ENCODE results near the gene ACTR1B. TPM values are rescaled to one million over a fixed set of nuclear protein-coding genes. Genes with fewer than 3 reads are reported as not detected.
A peak's percentile ranks its signal among the peaks of the same experiment; 100 is the strongest.

ACTR1B gene
- total RNA-seq, 1 experiment from 2014 or later: 33.8 TPM

DNA sequence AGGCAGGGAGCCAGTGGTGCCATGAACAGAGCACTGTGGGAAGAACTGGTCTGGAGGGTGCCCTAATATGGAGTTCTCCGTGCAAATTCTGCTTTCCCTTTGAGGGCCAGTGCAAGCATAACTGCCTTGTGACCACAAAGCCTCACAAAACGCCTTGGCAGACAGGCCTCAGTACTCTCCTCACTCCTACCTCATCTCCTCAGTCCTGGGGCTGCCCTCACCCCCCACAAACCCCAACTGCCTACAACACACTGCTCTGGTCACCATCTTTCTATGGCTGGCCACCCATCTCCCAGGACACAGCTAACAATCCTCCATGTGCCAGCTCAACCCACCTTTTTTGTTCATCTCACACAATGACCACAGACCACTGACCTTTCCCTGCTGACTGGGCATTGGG is 9.1 kb downstream of the ACTR1B start:
- no peak overlapping the region for H2BK5ac ChIP-seq (ENCODE audit: insufficient read length, low read length)
- H4K8ac ChIP-seq (replicated peaks; ENCODE audit: insufficient read length, low read depth, low read length): no peak overlapping the region
- H2BK15ac ChIP-seq (ENCODE audit: low read depth, low read length): no peak overlapping the region
- H3K14ac ChIP-seq (ENCODE audit: insufficient read depth, low read length): no peak overlapping the region
- H3K4me1 ChIP-seq (ENCODE audit: insufficient read depth, low read length): no peaks in the 10 kb centered on the region
- no peak for DNase-seq
- H3K18ac ChIP-seq (ENCODE audit: insufficient read length, low read depth, low read length): no peak overlapping the region
- Mint-ChIP-seq H3K36me3 (ENCODE audit: insufficient read depth in 1 of 3, low read depth in 3 of 3) (peaks cover 38 to 56% (median 53%) of the 10 kb centered on the region in 3 experiments), H3K9me3 (peaks cover 3 to 8% of the 10 kb centered on the region in 2 experiments; a peak in 4 of 5 replicates), H3K27me3 (ENCODE audit: low read depth) (peaks cover 1% of the 10 kb centered on the region; the same call in 1 of the 2 replicates), H3K27ac (peak overlapping the region in 2 of 3 experiments; percentile 22 to 34; a peak in 2 of 7 replicates), H3K4me3 (no peak overlapping the region), H3K4me1 (no peaks in the 10 kb centered on the region)
- no peak overlapping the region for H3K27ac ChIP-seq (ENCODE audit: insufficient read length, low read depth, low read length)
- H2AK5ac ChIP-seq (ENCODE audit: insufficient read length, low read length): no peak overlapping the region
- H4K91ac ChIP-seq (ENCODE audit: insufficient read length, low read depth, low read length): no peak overlapping the region
- H2AFZ ChIP-seq (ENCODE audit: low read length): no peak overlapping the region
- H3K79me2 ChIP-seq (ENCODE audit: insufficient read depth, low read length): no peaks in the 10 kb centered on the region
- no peaks in the 10 kb centered on the region for H4K20me1 ChIP-seq (ENCODE audit: control insufficient read depth, insufficient read depth, insufficient read length)
- no peak overlapping the region for H2BK12ac ChIP-seq (ENCODE audit: insufficient read length, low read depth, low read length)
- no CpG with 5 or more reads among the region's 2 CpGs for WGBS (ENCODE audit: extremely low coverage, insufficient read length, low lambda C conversion rate)
- no peak overlapping the region for H3K4ac ChIP-seq (ENCODE audit: low read depth, low read length)
- TF ChIP-seq, protein P1, sequence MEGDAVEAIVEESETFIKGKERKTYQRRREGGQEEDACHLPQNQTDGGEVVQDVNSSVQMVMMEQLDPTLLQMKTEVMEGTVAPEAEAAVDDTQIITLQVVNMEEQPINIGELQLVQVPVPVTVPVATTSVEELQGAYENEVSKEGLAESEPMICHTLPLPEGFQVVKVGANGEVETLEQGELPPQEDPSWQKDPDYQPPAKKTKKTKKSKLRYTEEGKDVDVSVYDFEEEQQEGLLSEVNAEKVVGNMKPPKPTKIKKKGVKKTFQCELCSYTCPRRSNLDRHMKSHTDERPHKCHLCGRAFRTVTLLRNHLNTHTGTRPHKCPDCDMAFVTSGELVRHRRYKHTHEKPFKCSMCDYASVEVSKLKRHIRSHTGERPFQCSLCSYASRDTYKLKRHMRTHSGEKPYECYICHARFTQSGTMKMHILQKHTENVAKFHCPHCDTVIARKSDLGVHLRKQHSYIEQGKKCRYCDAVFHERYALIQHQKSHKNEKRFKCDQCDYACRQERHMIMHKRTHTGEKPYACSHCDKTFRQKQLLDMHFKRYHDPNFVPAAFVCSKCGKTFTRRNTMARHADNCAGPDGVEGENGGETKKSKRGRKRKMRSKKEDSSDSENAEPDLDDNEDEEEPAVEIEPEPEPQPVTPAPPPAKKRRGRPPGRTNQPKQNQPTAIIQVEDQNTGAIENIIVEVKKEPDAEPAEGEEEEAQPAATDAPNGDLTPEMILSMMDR (conservative IDR thresholded peaks at IDR 0.05): no peak
- no peak overlapping the region for H3K4me2 ChIP-seq (ENCODE audit: insufficient read depth, insufficient read length, low read length)
- H3K23ac ChIP-seq (ENCODE audit: insufficient read length, low read depth, low read length): no peak overlapping the region
- H3K79me1 ChIP-seq (ENCODE audit: insufficient read depth, low read depth, low read length, poor library complexity, severe bottlenecking): no peaks in the 10 kb centered on the region
- no peaks in the 10 kb centered on the region for H3K23me2 ChIP-seq (ENCODE audit: insufficient read length, low read depth, low read length, poor library complexity, severe bottlenecking)
- peaks cover 9% of the 10 kb centered on the region for H3K9me3 ChIP-seq (ENCODE audit: control insufficient read depth, low read depth, low read length)
- H3K9ac ChIP-seq (ENCODE audit: extremely low read depth, insufficient read length, low read length): no peak overlapping the region
- H3T11ph ChIP-seq (ENCODE audit: low read length): no peak overlapping the region
- no peak overlapping the region for H2BK120ac ChIP-seq (ENCODE audit: low read depth, low read length, poor library complexity, severe bottlenecking)
- H3K56ac ChIP-seq (ENCODE audit: insufficient read length, low read depth, low read length): no peak overlapping the region
- no peak overlapping the region for H4K5ac ChIP-seq (ENCODE audit: insufficient read length, low read depth, low read length)
- H2BK20ac ChIP-seq (ENCODE audit: low read depth, low read length, poor library complexity, severe bottlenecking): no peak overlapping the region
- no peaks in the 10 kb centered on the region for H3K27me3 ChIP-seq (ENCODE audit: insufficient read depth, low read length)
